GM21526 (cell line): ENCODE results near the gene ARL5C.

Experiments used
- ATAC-seq: cut with Tn5 transposase; IDR thresholded peaks from one replicate; pipeline ENCODE4 v1.9.1; 2021; ENCODE audit warnings: moderate library complexity; ENCODE audit not compliant: unreplicated experiment, low FRiP score

The ARL5C gene

GRCh38 chr17:39113871-39114270, 52.1 kb downstream of the ARL5C start:
- no peak for ATAC-seq

- no peak for ATAC-seq
Observed at GRCh38 chr17:39110435-39111136, 55.4 kb downstream of the ARL5C start.

- ATAC-seq = no peak
Observed at GRCh38 chr17:39108461-39109375, 57.2 kb downstream of the ARL5C start.

GRCh38 chr17:39107973-39108372, 58.0 kb downstream of the ARL5C start:
- ATAC-seq = no peak

GRCh38 chr17:39107155-39107554, 58.8 kb downstream of the ARL5C start:
- ATAC-seq = no peak
